ENCODE results near the gene CEP43. TPM values are rescaled to one million over a fixed set of nuclear protein-coding genes. Genes with fewer than 3 reads are reported as not detected.

CEP43 gene
- total RNA-seq, 4 donors from 2014 or later, result 4.4 to 8.3 (median 5.9) TPM

DNA sequence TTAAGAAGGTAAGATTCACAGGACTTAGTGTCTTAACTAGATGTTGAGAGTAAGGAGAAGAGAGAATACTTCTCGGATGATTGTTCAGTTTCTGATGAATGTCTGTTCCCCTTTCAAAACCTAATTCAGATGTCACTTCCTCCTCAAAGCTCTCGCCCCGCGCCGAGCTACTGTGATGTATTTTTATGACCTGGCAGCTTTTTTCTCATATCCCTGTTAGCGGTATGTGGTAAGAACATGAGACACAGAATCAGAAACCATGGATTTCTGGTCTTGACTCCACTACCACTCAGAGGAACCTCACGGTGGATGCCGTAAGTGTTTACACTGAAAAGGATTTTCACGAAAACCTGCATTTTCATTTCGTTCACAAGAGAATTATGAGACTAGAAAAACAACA lies 48.4 kb downstream of the CEP43 start:
- Histone ChIP-seq H3K4me1 (no peaks in the 10 kb centered on the region), H3K27ac (no peak overlapping the region), H3K9me3 (no peaks in the 10 kb centered on the region), H3K36me3 (no peaks in the 10 kb centered on the region), H3K27me3 (no peaks in the 10 kb centered on the region), H3K4me3 (no peak overlapping the region)
- in situ Hi-C loops (cut with MboI; ENCODE audit: low sequenced_read_pairs in 4 of 4) (no loop called here), intact Hi-C loops (cut with DNase I; ENCODE audit: low total_unique reads) (no loop called here)
- ATAC-seq (no peak), DNase-seq (no peak)
- TF ChIP-seq CTCF (IDR thresholded peaks at IDR 0.05 in 4 of 5, conservative IDR thresholded peaks at IDR 0.05 in 1 of 5) (no peak), POLR2A (IDR thresholded peaks at IDR 0.05) (no peak)

Small RNAs within 50 kb of the gene (microRNA-seq; reads per million reads assigned to microRNA genes)
- gene MIR3939 (ENCODE audit: borderline replicate concordance in 2 of 2), result 0 reads per million in 2 donors

Other genes starting within 250 kb of the CEP43 start
- 1 to 10 TPM; 4.9 to 9.6 (median 6.5) TPM for gene RNASET2, start 42.8 kb upstream of the CEP43 start, total RNA-seq
- not detected for gene CCR6, start 123.7 kb downstream of the CEP43 start, total RNA-seq
- not detected for gene GPR31, start 158.6 kb downstream of the CEP43 start, total RNA-seq